HL-60 (cell line): ENCODE data around the gene FXN.

ENCODE experiments used
- GABPA ChIP-seq: IDR thresholded peaks from 2 replicates; pipeline ENCODE4 v1.6.1; 2012; ENCODE audit warnings: low read depth
- TF ChIP-seq, protein P1 (sequence below): IDR thresholded peaks from one replicate; pipeline ENCODE4 v1.5.1; 2011; ENCODE audit warnings: low read length, control low read depth, inconsistent platforms; ENCODE audit not compliant: insufficient read depth

DNA sequence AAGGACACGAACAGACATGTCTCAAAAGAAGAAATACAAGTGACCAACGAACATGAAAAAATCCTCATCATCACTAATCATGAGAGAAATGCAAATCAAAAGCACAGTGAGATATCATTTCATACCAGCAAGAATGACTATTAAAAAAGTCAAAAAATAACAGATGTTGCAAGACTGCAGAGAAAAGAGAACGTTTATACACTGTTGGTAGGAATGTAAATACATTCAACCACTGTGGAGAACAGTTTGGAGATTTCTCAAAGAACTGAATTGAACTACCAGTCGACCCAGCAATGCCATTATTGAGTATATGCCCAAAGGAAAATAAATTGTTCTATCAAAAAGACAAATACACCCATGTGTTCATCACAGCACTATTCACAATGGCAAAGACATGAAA is 45.7 kb downstream of the FXN start:
- TF ChIP-seq, protein P1, sequence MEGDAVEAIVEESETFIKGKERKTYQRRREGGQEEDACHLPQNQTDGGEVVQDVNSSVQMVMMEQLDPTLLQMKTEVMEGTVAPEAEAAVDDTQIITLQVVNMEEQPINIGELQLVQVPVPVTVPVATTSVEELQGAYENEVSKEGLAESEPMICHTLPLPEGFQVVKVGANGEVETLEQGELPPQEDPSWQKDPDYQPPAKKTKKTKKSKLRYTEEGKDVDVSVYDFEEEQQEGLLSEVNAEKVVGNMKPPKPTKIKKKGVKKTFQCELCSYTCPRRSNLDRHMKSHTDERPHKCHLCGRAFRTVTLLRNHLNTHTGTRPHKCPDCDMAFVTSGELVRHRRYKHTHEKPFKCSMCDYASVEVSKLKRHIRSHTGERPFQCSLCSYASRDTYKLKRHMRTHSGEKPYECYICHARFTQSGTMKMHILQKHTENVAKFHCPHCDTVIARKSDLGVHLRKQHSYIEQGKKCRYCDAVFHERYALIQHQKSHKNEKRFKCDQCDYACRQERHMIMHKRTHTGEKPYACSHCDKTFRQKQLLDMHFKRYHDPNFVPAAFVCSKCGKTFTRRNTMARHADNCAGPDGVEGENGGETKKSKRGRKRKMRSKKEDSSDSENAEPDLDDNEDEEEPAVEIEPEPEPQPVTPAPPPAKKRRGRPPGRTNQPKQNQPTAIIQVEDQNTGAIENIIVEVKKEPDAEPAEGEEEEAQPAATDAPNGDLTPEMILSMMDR: no peak
- TF ChIP-seq GABPA: no peak
